ENCODE data around the gene STX7.

The STX7 gene

GRCh38 chr6:132458887-132459604, 53.9 kb downstream of the STX7 start:
- DNase-seq (ENCODE audit: low read depth) = no peak
- no peak for TF ChIP-seq MYC (IDR thresholded peaks at IDR 0.05; ENCODE audit: low read depth, low read length)
- no peak for TF ChIP-seq POLR2A (IDR thresholded peaks at IDR 0.05; ENCODE audit: extremely low read depth, insufficient read length)
- no peak for TF ChIP-seq MAX (IDR thresholded peaks at IDR 0.05; ENCODE audit: low read depth, low read length)
- TF ChIP-seq CTCF (IDR thresholded peaks at IDR 0.05; ENCODE audit: low read depth, low read length) = no peak
- no peak overlapping the region for H3K4me3 ChIP-seq (ENCODE audit: low read depth, low read length)

- DNase-seq (ENCODE audit: low read depth) = peak; percentile 23
- TF ChIP-seq MYC (IDR thresholded peaks at IDR 0.05; ENCODE audit: low read depth, low read length) = no peak
- TF ChIP-seq MAX (IDR thresholded peaks at IDR 0.05; ENCODE audit: low read depth, low read length) = no peak
- TF ChIP-seq CTCF (IDR thresholded peaks at IDR 0.05; ENCODE audit: low read depth, low read length) = no peak
- TF ChIP-seq POLR2A (IDR thresholded peaks at IDR 0.05; ENCODE audit: extremely low read depth, insufficient read length) = no peak
Measured at GRCh38 chr6:132456700-132457143, 56.2 kb downstream of the STX7 start.

GRCh38 chr6:132446855-132447241, 66.1 kb downstream of the STX7 start:
- no peak for DNase-seq (ENCODE audit: low read depth)
- no peak overlapping the region for H3K4me3 ChIP-seq (ENCODE audit: low read depth, low read length)
- TF ChIP-seq MYC (IDR thresholded peaks at IDR 0.05; ENCODE audit: low read depth, low read length) (no peak), CTCF (IDR thresholded peaks at IDR 0.05; ENCODE audit: low read depth, low read length) (no peak), MAX (IDR thresholded peaks at IDR 0.05; ENCODE audit: low read depth, low read length) (no peak), POLR2A (IDR thresholded peaks at IDR 0.05; ENCODE audit: extremely low read depth, insufficient read length) (no peak)

More at GRCh38 chr6:132456700-132457143, 56.2 kb downstream of the STX7 start:
- H3K4me3 ChIP-seq (ENCODE audit: low read depth, low read length) = no peak overlapping the region

- TF ChIP-seq MYC (IDR thresholded peaks at IDR 0.05; ENCODE audit: low read depth, low read length) (no peak), POLR2A (IDR thresholded peaks at IDR 0.05; ENCODE audit: extremely low read depth, insufficient read length) (no peak), MAX (IDR thresholded peaks at IDR 0.05; ENCODE audit: low read depth, low read length) (no peak), CTCF (IDR thresholded peaks at IDR 0.05; ENCODE audit: low read depth, low read length) (no peak)
- DNase-seq (ENCODE audit: low read depth) = no peak
- no peak overlapping the region for H3K4me3 ChIP-seq (ENCODE audit: low read depth, low read length)
Measured at GRCh38 chr6:132446141-132446854, 66.6 kb downstream of the STX7 start.

- H3K4me3 ChIP-seq (ENCODE audit: low read depth, low read length) = no peak overlapping the region
- DNase-seq (ENCODE audit: low read depth) = no peak
- TF ChIP-seq MAX (IDR thresholded peaks at IDR 0.05; ENCODE audit: low read depth, low read length) (no peak), CTCF (IDR thresholded peaks at IDR 0.05; ENCODE audit: low read depth, low read length) (no peak), POLR2A (IDR thresholded peaks at IDR 0.05; ENCODE audit: extremely low read depth, insufficient read length) (no peak), MYC (IDR thresholded peaks at IDR 0.05; ENCODE audit: low read depth, low read length) (no peak)
Measured at GRCh38 chr6:132445201-132445951, 67.5 kb downstream of the STX7 start.
